Right lobe of liver (tissue), 6 donors: Measurements from ENCODE around the gene TAPBPL. TPM values are rescaled to one million over a fixed set of nuclear protein-coding genes. Genes with fewer than 3 reads are reported as not detected.
"Not testable (repeated sequence)": the region's sequence is repeated elsewhere in the genome, so short reads cannot be mapped to it uniquely, and the experiment has no call there.

Source experiments
- ATAC-seq, 4 donors: fragments of 200-7000 bp; cut with Tn5 transposase; one replicate each; pipeline ENCODE4 v1.9.1; 2020; ENCODE audit warnings: mild to moderate bottlenecking in 4 of 4, moderate library complexity in 4 of 4
- DNase-seq, 3 donors: peaks; one replicate each; pipeline ENCODE4 v3.0.0-alpha.2; 2020
- H3K27ac ChIP-seq, 3 donors: fragments of 200-600 bp; one replicate each; pipeline ENCODE4 v1.8.0; 2022
- H3K27me3 ChIP-seq, 2 donors: fragments of 200-600 bp; one replicate each; pipeline ENCODE4 v1.8.0; 2022
- H3K36me3 ChIP-seq, 4 donors: fragments of 200-600 bp; sonication (generic) in 1 of 4; one replicate each; pipeline versions ENCODE4 v1.5.1 to v1.8.0; 2017 to 2022; ENCODE audit warnings: control low read depth in 1 of 4
- H3K4me1 ChIP-seq, 4 donors: fragments of 200-600 bp; sonication (generic) in 1 of 4; one replicate each; pipeline versions ENCODE4 v1.5.1 to v1.8.0; 2017 to 2022; ENCODE audit warnings: control low read depth in 1 of 4
- H3K4me3 ChIP-seq, 3 donors: fragments of 200-600 bp; one replicate each; pipeline ENCODE4 v1.8.0; 2022
- H3K9me3 ChIP-seq, 4 donors: fragments of 200-600 bp; sonication (generic) in 1 of 4; one replicate each; pipeline versions ENCODE4 v1.5.1 to v1.8.0; 2017 to 2022; ENCODE audit warnings: control low read depth in 1 of 4
- POLR2A ChIP-seq: fragments of 450-650 bp; IDR thresholded peaks from one replicate; pipeline ENCODE4 v1.6.1; 2017; ENCODE audit warnings: antibody characterized with exemption, mild to moderate bottlenecking
- WGBS: methylation state at CpG from one replicate; pipeline ENCODE4 v1.1.6; 2018; ENCODE audit warnings: low coverage, low lambda C conversion rate; ENCODE audit not compliant: insufficient coverage; ENCODE audit errors: missing lambda C conversion rate; 5-methylcytosine and 5-hydroxymethylcytosine counted together
- intact Hi-C, 2 donors: fragments of 100-400 bp; cut with DNase I; formaldehyde crosslinking; loops; one replicate each; pipeline versions ENCODE4 v1.11.2 to v1.14.1; 2022
- total RNA-seq, 6 experiments: library from RNA; depleted of rRNA in 2 of 6; stranded (reverse); fragments of >200 nt in 2 of 6; fragmentation: NEBNext Ultra II Directional in 3 of 6; extraction: Animal tissue kit (Norgen Biotek cat#: 25700) in 3 of 6; gene quantifications; one replicate each; pipeline versions ENCODE4 v1.1.0 to v1.2.4, GENCODE V29; 2016 to 2023
- TF ChIP-seq, protein P1 (sequence below), 4 donors: fragments of 200-600 bp in 3 of 4; fragments of 450-650 bp in 1 of 4; IDR thresholded peaks; one replicate each; pipeline versions ENCODE4 v1.5.1 to v1.8.0; 2016 to 2022; ENCODE audit warnings: antibody characterized with exemption in 4 of 4, mild to moderate bottlenecking in 2 of 4
- donor health status: DM: no; HTN: yes; CAD: no.
- donor health status: DM: no; HTN: no; CAD: no.
- donor health status: DM: no; HTN: no; CAD: no.
- donor health status: DM: no; HTN: yes; CAD: no.
- donor health status: DM: no; HTN: yes; CAD: no.

The TAPBPL gene
- total RNA-seq, 6 experiments from 2014 or later, result 13.8 to 29.3 (median 21.4) TPM

DNA sequence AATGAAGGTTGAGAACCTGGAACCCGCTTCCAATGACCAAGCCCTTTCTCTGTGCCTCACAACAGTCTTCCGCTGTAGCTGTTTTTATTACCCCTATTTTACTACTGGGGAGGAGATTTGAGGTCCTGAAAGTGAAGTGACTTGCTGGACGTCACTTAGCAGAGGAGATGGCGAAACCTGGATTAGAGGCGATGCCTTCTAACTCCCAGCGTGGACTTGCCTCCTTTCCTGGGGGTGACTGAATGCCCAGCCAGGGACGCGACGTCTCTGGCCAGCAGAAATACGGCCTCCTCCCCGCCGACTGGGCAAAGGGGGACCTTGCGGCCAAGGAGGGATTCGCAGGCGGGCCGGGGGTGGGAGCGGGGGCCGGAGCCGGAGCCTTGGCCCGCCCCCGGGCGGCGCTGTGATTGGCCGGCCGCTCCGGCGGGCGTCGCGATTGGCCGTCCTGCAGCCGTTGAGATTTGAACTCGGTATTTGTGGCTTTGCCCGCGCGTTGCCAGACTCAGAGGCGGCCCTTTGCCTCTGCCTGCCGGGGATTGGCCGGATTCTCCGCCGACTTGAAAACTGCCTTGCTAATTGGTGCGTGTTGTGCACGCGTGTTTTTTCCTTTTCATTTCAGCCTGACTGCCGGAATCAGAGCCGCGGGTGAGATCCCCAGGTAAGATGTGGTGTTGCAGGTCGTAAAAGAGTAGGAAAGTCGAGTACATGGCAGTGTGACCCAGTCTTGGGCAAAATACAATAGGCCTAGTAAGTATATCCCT is 41.8 kb downstream of the TAPBPL start, which contains the start of gene NCAPD2:
NCAPD2 (plus strand) TSS at position 606 of the 761 bp plus-strand sequence. CDS start 997 bp downstream, outside the sequence.
- H3K4me1 ChIP-seq, result peaks cover 0 to 20% (median 4%) of the 10 kb centered on the region in 4 donors
- 0% methylated on average over 31 of the region's 49 CpGs for WGBS
- H3K9me3 ChIP-seq, result no peaks in the 10 kb centered on the region
- TF ChIP-seq, protein P1, sequence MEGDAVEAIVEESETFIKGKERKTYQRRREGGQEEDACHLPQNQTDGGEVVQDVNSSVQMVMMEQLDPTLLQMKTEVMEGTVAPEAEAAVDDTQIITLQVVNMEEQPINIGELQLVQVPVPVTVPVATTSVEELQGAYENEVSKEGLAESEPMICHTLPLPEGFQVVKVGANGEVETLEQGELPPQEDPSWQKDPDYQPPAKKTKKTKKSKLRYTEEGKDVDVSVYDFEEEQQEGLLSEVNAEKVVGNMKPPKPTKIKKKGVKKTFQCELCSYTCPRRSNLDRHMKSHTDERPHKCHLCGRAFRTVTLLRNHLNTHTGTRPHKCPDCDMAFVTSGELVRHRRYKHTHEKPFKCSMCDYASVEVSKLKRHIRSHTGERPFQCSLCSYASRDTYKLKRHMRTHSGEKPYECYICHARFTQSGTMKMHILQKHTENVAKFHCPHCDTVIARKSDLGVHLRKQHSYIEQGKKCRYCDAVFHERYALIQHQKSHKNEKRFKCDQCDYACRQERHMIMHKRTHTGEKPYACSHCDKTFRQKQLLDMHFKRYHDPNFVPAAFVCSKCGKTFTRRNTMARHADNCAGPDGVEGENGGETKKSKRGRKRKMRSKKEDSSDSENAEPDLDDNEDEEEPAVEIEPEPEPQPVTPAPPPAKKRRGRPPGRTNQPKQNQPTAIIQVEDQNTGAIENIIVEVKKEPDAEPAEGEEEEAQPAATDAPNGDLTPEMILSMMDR (IDR thresholded peaks at IDR 0.05), result peak in 3 of 4 donors; percentile 23 to 55 (median 24)
- TF ChIP-seq POLR2A, result no peak
- intact Hi-C loops, result no loop called here
- H3K27ac ChIP-seq, result peak within 1 kb of the TSS; percentile 71 to 97 (median 91)
- peak within 1 kb of the TSS; percentile 60 to 91 (median 76) for H3K4me3 ChIP-seq
- H3K36me3 ChIP-seq, result peaks cover 0 to 29% (median 0%) of the 10 kb centered on the region in 4 donors
- ATAC-seq (peak; percentile 93 to 97 (median 95)), DNase-seq (peak; percentile 95 to 98 (median 95))
- H3K27me3 ChIP-seq, result no peaks in the 10 kb centered on the region

DNA sequence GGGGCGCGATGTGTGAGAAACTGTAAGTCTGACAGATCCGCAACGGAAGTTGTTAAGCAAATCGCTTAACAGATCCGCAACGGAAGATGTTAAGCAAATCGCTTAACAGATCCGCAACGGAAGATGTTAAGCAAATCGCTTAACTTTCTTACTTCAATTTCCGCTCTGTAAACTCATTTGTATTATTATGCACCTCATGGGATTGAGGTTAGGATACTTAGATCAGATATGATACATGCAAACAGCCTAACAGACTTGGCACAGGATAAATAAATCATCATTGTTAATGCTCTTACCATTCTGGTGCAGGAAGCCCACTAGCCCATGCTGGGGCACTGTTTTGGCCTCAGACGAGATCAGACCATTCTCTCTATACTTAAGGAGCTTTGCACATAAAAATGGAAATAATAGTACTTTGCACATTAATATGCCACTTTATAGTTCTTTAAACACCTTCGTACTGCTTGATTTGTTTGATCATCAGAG is 42.5 kb downstream of the TAPBPL start:
- Histone ChIP-seq H3K27ac (peak overlapping the region in 1 of 3 donors; percentile 91), H3K4me3 (peak overlapping the region; percentile 60 to 91 (median 76)), H3K4me1 (peaks cover 0 to 20% (median 4%) of the 10 kb centered on the region in 4 donors), H3K36me3 (peaks cover 0 to 35% (median 0%) of the 10 kb centered on the region in 4 donors), H3K9me3 (no peaks in the 10 kb centered on the region), H3K27me3 (no peaks in the 10 kb centered on the region)
- TF ChIP-seq, protein P1 (IDR thresholded peaks at IDR 0.05), result no peak
- no peak for TF ChIP-seq POLR2A
- DNase-seq (no peak), ATAC-seq (peak in 2 of 4 donors; percentile 5 to 7)
- 1% methylated on average over 14 of the region's 14 CpGs for WGBS
- intact Hi-C loops, result no loop called here

GRCh38 chr12:6494968-6495367 is 43.1 kb downstream of the TAPBPL start:
- Histone ChIP-seq H3K36me3 (peaks cover 0 to 39% (median 0%) of the 10 kb centered on the region in 4 donors), H3K4me3 (no peak overlapping the region)
- WGBS, result 91% methylated on average over 1 of the region's 1 CpG

DNA sequence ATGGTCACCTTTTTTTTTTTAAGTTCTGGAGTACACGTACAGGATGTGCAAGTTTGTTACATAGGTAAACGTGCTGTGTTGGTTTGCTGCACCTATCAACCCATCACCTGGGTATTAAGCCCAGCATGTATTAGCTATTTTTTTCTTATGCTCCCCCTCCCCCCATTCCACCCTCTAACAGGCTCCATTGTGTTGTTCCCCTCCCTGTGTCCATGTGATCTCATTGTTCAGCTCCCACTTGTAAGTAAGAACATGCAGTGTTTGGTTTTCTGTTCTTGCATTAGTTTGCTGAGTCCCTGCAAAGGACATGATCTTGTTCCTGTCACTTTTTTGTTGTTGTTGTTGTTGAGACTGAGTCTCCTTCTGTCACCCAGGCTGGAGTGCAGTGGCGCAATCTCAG is 45.4 kb downstream of the TAPBPL start:
- ATAC-seq, intact Hi-C loops, H3K4me3 ChIP-seq, H3K27ac ChIP-seq, DNase-seq, H3K27me3 ChIP-seq, H3K9me3 ChIP-seq: not testable (repeated sequence)
- Histone ChIP-seq H3K36me3 (peaks cover 0 to 31% (median 0%) of the 10 kb centered on the region in 4 donors), H3K4me1 (peaks cover 0 to 18% (median 4%) of the 10 kb centered on the region in 4 donors)
- 72% methylated on average over 3 of the region's 3 CpGs for WGBS

More at GRCh38 chr12:6494968-6495367, 43.1 kb downstream of the TAPBPL start:
- peaks cover 0 to 20% (median 4%) of the 10 kb centered on the region in 4 donors for H3K4me1 ChIP-seq
- H3K27me3 ChIP-seq, result no peaks in the 10 kb centered on the region
- no peaks in the 10 kb centered on the region for H3K9me3 ChIP-seq
- DNase-seq, result no peak
- no peak for ATAC-seq
- TF ChIP-seq, protein P1 (IDR thresholded peaks at IDR 0.05), result no peak
- no peak for TF ChIP-seq POLR2A
- intact Hi-C loops, result no loop called here
- no peak overlapping the region for H3K27ac ChIP-seq

GRCh38 chr12:6500466-6500865 is 48.6 kb downstream of the TAPBPL start:
- WGBS, result 93% methylated on average over 2 of the region's 2 CpGs
- H3K27ac ChIP-seq, result no peak overlapping the region
- no peak for DNase-seq
- peaks cover 0 to 31% (median 0%) of the 10 kb centered on the region in 4 donors for H3K36me3 ChIP-seq
- TF ChIP-seq, protein P1 (IDR thresholded peaks at IDR 0.05), result no peak
- no peak for TF ChIP-seq POLR2A
- ATAC-seq, result no peak
- no peak overlapping the region for H3K4me3 ChIP-seq
- H3K4me1 ChIP-seq, result peaks cover 0 to under 1% (median 0%) of the 10 kb centered on the region in 4 donors
- intact Hi-C loops, result no loop called here
- no peaks in the 10 kb centered on the region for H3K27me3 ChIP-seq
- H3K9me3 ChIP-seq, result no peaks in the 10 kb centered on the region
